HL-60/S4 treated with phorbol 12-myristate 13-acetate at 8.2 ng/mL for 4 days and 3 days (cell line): Measurements from ENCODE around the gene HPS6.

ENCODE experiments used
- in situ Hi-C: fragments of 300-500 bp; cut with MboI; formaldehyde crosslinking; loops from 2 replicates; pipeline ENCODE4 v1.15.0; 2022; ENCODE audit warnings: low sequenced_read_pairs

HPS6 gene

DNA sequence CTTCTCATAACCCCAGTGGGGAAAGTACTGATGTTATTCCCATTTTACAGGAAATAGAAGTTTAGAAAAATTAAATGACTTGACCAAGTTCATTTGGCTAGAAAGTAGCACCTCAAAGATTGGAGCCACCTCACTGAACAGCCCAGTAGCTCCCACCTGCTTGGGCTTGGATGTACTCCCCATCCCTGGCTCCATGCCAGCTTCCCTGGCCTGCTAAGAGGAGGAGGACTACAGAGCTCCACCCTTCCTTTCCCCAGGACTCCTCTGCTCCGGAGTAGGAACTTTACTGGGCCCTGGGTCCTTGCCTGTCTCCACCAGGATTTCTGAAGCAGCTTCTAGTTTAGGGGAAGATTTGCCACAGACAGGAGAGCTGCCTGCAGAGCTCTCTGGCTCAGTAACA, 3.1 kb downstream of the HPS6 start:
- in situ Hi-C loops, result no loop called here

GRCh38 chr10:102069071-102069470, 3.9 kb downstream of the HPS6 start:
- in situ Hi-C loops, result no loop called here

- in situ Hi-C loops, result no loop called here
Observed at GRCh38 chr10:102072673-102073527, 7.8 kb downstream of the HPS6 start.

DNA sequence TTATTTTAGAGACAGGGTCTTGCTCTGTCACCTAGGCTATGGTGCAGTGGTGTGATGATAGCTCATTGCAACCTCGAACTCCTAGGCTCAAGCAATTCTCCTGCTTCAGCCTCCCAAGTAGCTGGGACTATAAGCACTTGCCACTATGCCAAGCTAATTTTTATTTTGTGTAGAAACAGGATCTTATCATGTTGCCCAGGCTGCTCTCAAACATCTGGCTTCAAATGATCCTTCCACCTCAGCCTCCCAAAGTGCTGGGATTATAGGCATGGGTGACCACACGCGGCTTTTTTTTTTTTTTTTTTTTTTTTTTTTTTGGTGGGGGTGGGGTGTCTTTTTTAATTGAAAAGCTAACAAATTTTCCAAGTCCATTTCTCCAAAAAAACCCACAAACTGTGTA, 18.4 kb downstream of the HPS6 start:
- in situ Hi-C loops, result no loop called here

DNA sequence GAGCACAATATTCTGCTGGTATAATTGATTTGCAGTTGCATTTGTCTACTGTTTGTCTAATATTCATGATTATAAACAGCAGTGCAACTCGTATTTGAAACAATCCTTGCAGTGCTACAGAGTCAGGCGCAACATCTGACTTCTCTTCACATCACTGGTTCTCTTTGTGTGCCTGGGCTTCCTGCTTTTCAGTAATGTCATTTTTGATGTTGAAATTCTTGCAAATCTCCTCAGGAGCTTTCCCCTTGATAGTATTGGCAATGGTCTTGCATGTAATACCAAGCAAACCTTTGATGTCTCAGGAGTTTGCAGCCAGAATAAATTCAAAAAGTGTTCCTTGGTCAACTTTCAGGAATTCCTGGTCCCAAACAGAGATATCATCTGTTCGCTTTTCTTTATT, 20.2 kb downstream of the HPS6 start:
- in situ Hi-C loops, result no loop called here

GRCh38 chr10:102086196-102086595, 21.0 kb downstream of the HPS6 start:
- in situ Hi-C loops, result no loop called here

- in situ Hi-C loops, result no loop called here
Observed at GRCh38 chr10:102090772-102091171, 25.6 kb downstream of the HPS6 start.

DNA sequence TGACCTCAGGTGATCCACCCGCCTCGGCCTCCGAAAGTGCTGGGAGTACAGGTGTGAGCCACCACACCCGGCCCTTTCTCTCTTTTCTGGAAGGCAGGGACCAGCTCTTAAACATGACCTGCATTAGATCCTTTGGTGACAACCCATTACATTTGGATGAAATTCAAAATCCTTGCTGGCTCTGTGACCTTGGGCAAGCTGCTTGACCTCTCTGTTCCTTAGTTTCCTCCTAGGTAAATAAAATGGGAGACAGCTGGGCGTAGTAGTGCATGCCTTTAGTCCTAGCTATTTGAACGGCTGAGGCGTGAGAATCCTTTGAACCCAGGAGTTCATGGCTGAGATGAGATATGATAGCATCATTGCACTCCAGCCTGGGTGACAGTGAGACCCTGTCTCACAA, 31.3 kb downstream of the HPS6 start:
- in situ Hi-C loops, result no loop called here

- in situ Hi-C loops, result no loop called here
Observed at GRCh38 chr10:102101152-102101551, 36.0 kb downstream of the HPS6 start.

GRCh38 chr10:102102421-102102820, 37.3 kb downstream of the HPS6 start:
- in situ Hi-C loops, result no loop called here

DNA sequence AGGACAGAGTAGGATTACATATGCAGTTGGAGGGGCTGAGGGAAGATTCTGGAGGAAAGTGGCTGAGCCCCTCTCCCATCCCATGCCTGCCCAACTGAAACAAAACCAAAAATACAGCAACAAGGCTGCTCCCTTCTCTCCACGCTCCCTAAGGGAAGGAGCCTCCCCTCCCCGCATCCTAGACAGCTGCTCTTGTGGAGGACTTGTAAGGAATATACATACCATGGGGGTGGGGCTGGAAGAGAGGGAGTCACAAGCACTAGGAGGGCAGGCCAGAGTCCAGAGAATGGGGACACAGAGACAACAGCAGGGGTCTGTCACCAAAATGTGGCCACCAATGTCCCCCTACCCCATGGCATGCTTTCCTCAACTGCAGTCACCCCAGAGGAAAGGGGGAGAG, 41.8 kb downstream of the HPS6 start:
- in situ Hi-C loops, result no loop called here

DNA sequence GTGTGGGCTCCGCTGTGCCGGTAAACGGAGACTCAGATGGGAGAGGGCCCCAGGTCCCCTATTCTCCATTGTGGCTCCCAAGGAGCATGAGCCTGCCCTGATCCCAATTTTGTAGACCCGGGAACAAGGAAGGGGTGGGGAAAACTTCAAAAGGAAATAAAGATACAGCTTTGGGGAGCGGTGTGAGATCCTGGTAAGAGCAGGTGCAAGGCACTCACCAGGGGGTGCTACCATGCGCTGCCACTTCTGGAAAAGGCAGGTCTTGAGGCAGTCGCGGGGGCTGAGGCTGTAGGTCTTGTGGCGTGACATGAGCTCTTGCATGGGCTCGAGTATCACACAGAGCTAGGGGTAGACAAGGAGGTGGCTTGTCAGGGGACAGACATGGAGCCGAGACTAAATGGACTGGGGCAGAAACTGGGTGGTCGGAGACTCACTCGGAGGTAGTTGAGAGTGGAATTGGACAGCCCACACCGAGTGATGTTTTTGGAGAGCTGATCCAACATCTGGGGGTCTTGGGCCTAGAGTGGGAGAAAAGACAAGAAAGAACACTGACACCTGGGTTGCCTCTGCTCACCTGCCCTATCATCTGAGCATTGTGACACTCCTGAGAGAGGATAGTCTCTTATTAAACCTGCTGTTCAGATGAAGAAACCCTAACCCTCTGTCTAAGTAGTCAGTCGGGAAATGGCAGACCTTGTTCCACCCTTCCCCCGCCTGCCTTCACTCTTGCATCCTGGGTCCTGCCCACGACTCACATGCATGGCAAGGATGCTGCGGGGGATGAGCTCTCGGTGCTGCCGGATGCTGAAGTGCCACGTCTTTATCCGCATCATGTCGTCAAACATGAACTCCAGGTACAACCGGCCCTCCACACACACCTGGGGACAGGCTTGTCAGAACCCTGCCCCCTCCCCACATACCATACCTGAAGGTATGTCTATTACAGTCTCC, 44.3 kb downstream of the HPS6 start:
- in situ Hi-C loops, result no loop called here

DNA sequence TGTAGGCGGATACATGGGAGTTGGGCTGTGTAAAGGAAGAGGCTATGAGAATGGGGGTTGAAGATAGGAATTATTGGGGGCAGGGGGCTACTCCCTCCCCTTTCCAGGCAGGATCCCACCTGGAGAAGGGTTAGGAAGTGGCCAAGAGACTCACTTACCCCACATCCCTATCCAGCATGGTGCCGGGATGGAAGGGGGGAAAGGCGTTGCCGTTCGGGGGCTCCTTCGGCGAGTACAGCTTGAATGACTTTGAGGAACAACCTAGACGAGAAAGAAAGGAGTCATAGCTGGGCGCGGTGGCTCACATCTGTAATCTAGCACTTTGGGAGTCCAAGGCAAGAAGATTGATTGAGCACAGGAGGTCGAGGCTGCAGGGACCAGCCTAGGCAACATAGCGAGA, 46.1 kb downstream of the HPS6 start:
- in situ Hi-C loops, result no loop called here

DNA sequence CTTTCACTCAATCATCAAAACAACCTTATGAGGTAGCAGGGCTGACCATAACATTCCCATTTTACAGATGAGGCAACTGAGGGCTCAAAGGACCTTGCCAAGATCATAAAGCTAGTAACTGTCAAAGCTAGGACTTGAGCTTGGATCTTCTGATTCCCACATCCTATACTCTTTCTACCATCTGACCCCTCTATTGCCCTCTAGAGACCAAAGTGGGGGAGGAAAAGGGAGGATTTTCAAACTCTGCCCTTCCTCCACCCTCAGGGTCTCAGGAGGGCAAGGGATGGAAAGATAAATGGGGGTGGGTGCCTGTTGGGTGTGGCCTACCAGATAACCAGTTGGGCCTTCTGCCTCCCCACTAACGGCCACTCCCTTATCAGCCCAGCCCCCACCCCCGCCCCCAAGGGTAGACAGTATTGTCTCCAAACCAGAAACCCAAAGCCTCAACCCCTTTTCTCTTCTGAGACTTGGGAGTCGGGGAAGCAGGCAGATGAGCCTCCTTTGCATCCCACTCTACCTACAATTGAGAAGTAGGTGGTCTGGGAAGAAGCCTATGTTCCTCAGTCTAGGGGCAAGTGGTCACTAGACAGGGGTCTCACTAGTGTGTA, 47.2 kb downstream of the HPS6 start:
- in situ Hi-C loops, result no loop called here

DNA sequence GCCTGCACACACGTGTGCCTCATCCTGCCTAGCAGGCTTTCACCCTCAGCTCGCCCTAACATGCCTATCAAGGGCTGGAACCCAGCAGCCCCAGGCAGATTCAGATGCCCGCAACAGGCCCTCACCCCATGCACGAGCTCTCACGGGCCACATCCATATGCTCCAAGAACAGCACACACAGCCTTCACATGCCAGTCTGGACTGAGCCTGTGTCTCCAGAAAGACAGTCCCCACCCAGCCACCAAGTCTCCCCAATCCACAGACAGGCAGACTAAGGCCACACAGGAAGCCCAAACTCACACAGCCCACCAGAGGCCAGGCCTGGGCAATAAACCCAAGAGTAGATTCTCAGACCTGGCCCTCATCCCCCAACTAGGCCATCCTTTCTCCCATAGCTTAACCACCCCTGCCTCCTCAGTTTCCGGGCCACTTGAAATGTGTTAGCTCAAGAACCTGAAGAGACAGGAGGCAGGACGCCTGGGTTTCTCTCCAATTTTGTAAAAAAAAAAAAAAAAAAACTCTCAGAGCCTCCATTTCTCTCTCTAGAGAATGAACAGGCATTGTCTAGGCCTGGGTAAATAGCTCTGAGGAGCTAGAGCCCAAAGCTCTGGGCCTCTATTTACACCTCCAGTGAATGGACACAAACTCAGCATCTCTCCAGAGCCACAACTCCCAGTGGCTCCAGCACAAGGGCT, 48.3 kb downstream of the HPS6 start:
- in situ Hi-C loops, result no loop called here

- in situ Hi-C loops, result no loop called here
Observed at GRCh38 chr10:102113956-102114857, 49.1 kb downstream of the HPS6 start.

DNA sequence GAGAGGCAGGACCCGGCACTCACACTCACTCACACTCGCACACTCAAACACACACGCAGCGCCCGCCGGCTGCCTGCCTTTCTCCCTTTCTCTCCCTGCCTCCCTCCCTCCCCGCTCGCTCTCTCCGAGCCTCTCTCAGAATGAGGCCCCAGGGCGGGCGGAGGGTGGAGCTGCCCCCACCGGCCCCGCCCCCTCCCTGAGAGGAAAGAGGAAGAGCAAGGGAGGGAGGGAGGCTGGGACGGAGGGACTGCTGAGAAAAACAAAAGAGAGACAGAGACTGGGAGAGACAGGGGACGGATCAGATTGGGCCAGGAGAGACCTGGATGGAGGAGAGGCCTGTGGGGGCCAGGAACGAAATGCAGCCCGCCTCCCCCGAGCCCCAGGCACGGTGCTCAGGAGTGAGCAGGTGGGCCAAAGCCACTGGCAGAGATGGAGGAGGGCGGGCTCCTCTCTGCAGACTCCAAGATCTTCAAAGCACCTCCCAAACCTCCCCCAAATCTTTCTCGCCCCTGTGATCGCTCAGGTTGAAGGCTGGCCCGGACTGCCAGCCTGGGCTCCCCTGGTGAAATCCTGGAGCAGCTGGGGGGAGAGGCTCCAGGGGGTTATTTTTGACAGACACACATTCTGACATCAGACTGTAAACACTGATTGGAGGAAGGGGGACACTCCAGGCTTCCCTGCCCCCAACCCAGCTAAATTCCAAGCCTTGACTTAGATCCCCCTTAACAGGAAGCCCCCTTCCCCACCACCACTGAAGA, 49.9 kb downstream of the HPS6 start:
- in situ Hi-C loops, result no loop called here

GRCh38 chr10:102115775-102116174, 50.6 kb downstream of the HPS6 start:
- in situ Hi-C loops, result no loop called here

DNA sequence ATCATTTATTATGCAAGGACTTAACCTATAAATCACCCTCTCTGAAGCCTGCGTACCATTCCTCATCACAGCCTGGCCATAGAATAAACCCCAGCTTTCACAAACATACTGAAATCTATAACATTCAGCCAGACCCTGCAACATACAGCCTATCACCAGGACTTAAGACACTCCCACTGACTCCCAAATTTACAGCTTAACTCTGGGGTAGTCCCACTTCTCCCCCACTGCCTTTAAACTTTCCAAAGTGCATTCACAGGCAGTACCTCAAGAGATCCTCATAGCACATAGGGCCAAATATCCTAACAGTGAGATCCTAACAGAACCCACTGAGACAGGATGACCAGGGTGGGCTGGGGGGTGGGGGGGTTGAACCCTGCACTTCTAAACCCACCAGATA, 51.5 kb downstream of the HPS6 start:
- in situ Hi-C loops, result no loop called here
